AG04450 (cell line): ENCODE data around the gene COQ9. TPM values are rescaled to one million over a fixed set of nuclear protein-coding genes. Genes with fewer than 3 reads are reported as not detected.

Experiments used
- CTCF ChIA-PET: fragments of 300-600, 350-600 bp; formaldehyde crosslinking; extraction: SDS; loops from one replicate; lab custom pipeline; 2022; ENCODE audit warnings: antibody characterized with exemption, inconsistent platforms; lab: Charles Lee
- POLR2A ChIA-PET: fragments of 350-600 bp; formaldehyde crosslinking; extraction: SDS; loops from one replicate; lab custom pipeline; 2021; ENCODE audit warnings: antibody characterized with exemption, inconsistent platforms; lab: Yijun Ruan, JAX
- DNase-seq: peaks from one replicate; pipeline ENCODE4 v3.0.0-alpha.2; 2011; ENCODE audit warnings: low read depth, low spot score
- H3K27ac ChIP-seq: one replicate; pipeline ENCODE4 v1.5.1; 2012; ENCODE audit warnings: low read depth, low read length, control low read depth
- H3K27me3 ChIP-seq: one replicate; pipeline ENCODE4 v1.6.0; 2012; ENCODE audit warnings: low read length; ENCODE audit not compliant: control insufficient read depth, insufficient read depth
- H3K4me3 ChIP-seq: 2 replicates; pipeline ENCODE4 v1.5.1; 2011; ENCODE audit warnings: mild to moderate bottlenecking, low read depth, low read length, control low read depth
- H3K9me3 ChIP-seq: 2 replicates; pipeline ENCODE4 v1.5.1; 2012; ENCODE audit warnings: low read length; ENCODE audit not compliant: control insufficient read depth, insufficient read depth
- polyA plus RNA-seq: library from polyadenylated mRNA; depleted of rRNA; stranded (reverse); fragments of >200 nt; gene quantifications from 2 replicates; pipeline ENCODE4 v1.2.3, GENCODE V29; 2011
- TF ChIP-seq, protein P1 (sequence below): IDR thresholded peaks from 2 replicates; pipeline ENCODE4 v1.5.1; 2011; ENCODE audit warnings: low read depth, low read length, control low read depth, inconsistent platforms

COQ9 gene
- polyA plus RNA-seq, 1 experiment = 59.0 TPM

DNA sequence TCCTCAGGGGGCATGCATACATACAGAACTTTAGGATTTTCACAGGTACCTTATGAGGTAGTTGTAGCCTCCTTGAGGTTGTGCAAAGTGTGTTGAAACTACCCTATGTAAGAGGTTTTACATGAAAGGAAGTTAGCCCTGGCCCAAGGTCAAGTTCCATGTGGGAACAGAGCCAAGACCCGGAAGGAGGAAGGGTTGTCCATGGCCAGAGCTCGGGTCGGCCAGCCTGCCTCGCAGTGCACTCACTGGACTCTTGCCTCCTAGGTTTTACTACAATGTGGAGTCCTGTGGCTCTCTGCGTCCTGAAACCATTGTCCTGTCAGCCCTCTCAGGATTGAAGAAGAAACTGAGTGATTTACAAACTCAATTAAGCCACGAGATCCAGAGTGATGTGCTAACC is 23.4 kb downstream of the COQ9 start:
- Histone ChIP-seq H3K4me3 (no peak overlapping the region), H3K27ac (no peak overlapping the region), H3K27me3 (no peaks in the 10 kb centered on the region), H3K9me3 (no peaks in the 10 kb centered on the region)
- CTCF ChIA-PET = interaction anchor here (3.8 kb wide), 1 partner anchor 9 kb away, joined by 13 read pairs; the partner anchor contains the start of gene POLR2C
- POLR2A ChIA-PET = interaction anchor here (0.8 kb wide), 1 partner anchor 8 kb away, joined by 3 read pairs; the partner anchor contains the start of gene POLR2C
- DNase-seq = no peak
- TF ChIP-seq, protein P1, sequence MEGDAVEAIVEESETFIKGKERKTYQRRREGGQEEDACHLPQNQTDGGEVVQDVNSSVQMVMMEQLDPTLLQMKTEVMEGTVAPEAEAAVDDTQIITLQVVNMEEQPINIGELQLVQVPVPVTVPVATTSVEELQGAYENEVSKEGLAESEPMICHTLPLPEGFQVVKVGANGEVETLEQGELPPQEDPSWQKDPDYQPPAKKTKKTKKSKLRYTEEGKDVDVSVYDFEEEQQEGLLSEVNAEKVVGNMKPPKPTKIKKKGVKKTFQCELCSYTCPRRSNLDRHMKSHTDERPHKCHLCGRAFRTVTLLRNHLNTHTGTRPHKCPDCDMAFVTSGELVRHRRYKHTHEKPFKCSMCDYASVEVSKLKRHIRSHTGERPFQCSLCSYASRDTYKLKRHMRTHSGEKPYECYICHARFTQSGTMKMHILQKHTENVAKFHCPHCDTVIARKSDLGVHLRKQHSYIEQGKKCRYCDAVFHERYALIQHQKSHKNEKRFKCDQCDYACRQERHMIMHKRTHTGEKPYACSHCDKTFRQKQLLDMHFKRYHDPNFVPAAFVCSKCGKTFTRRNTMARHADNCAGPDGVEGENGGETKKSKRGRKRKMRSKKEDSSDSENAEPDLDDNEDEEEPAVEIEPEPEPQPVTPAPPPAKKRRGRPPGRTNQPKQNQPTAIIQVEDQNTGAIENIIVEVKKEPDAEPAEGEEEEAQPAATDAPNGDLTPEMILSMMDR = no peak

DNA sequence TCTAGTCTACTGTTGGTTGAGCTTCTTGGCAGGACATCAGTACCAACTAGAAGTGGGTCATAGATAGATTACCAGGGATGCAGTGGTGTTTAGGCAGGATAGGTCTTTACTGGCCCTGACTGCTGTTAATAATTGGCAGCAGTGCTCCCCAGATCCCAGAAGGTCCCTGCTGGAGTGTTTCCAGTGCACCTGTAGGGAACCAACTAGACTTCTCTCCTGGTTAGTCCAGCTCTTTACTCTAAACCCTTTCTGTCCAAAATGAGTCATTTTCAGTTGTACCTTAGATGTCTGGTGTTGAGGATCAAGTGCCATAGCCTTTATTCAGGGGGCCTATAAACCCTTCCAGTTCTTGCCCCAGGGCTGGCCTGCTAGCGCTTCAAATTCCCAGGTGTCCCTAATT is 23.9 kb downstream of the COQ9 start:
- TF ChIP-seq, protein P1 = no peak
- Histone ChIP-seq H3K27me3 (no peaks in the 10 kb centered on the region), H3K9me3 (no peaks in the 10 kb centered on the region), H3K4me3 (no peak overlapping the region), H3K27ac (no peak overlapping the region)
- no peak for DNase-seq
- ChIA-PET CTCF (interaction anchor here (3.8 kb wide), 1 partner anchor 9 kb away, joined by 13 read pairs; the partner anchor contains the start of gene POLR2C), POLR2A (interaction anchor here (0.8 kb wide), 1 partner anchor 9 kb away, joined by 3 read pairs; the partner anchor contains the start of gene POLR2C)

DNA sequence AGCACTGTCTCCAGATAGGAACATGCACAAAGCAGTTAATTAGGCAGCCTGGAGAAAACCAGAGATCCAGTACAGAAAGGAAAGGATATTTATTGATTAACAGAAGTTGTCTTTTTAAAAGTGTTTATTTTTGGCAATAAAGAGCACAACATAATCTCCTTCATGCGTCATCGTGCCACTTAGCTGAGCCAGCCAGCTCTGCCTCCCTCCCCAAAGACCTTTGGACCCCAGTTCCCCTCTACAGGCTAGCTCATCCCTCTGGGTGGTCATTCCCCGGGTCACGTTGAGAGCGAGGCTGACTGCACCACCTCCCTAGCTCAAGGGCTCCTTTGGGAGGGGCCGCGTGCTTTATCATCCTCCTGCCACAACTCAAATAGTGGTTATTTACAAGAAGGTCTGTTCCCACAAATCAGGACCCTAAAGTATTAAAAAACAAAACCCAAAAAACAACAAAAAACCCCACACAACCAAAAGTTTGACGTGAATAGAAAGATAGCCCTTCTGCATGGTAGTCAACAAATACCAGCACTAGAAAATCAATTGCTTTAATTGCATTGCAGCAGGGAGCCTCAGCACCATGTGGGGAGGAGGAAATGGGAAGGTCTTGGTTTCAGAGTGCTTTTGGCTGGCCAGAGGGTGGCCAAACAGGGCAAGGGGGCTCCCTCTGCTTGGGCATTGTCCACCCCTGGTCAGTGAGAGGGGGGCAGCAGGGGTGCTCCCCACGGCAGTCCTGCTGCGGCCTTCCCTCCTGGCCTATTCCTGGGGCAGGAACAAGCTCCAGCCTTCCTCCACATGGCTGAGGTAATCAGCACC is 24.8 kb downstream of the COQ9 start:
- Histone ChIP-seq H3K27me3 (no peaks in the 10 kb centered on the region), H3K9me3 (no peaks in the 10 kb centered on the region), H3K27ac (no peak overlapping the region), H3K4me3 (no peak overlapping the region)
- TF ChIP-seq, protein P1 = no peak
- CTCF ChIA-PET = interaction anchor here (3.8 kb wide), 1 partner anchor 10 kb away, joined by 13 read pairs; the partner anchor contains the start of gene POLR2C
- POLR2A ChIA-PET = no interaction called here
- DNase-seq = no peak

DNA sequence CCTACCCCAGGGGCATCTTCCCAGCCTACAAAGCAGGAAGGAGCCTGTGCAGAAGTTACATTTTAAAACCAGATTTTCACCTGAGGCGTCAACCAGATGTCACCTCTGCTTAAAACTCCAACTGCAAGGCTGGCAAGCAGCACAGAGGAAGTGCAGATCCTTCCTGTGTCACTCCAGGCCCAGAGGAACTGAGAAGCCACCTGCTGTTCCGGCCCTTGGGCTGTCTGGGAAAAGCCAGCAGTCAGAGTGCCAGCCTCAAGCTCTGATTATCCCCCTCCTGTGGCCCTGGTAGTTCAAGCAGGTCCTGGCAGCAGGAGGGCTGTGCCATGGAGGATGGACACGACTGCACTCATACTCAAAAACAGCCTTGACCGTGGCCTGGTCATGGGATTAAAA is 25.4 kb downstream of the COQ9 start:
- CTCF ChIA-PET = interaction anchor here (3.8 kb wide), 1 partner anchor 11 kb away, joined by 13 read pairs; the partner anchor contains the start of gene POLR2C
- no peak overlapping the region for H3K27ac ChIP-seq
- POLR2A ChIA-PET = no interaction called here
- H3K4me3 ChIP-seq = no peak overlapping the region
- TF ChIP-seq, protein P1 = no peak
- no peaks in the 10 kb centered on the region for H3K9me3 ChIP-seq
- H3K27me3 ChIP-seq = no peaks in the 10 kb centered on the region
- DNase-seq = no peak

DNA sequence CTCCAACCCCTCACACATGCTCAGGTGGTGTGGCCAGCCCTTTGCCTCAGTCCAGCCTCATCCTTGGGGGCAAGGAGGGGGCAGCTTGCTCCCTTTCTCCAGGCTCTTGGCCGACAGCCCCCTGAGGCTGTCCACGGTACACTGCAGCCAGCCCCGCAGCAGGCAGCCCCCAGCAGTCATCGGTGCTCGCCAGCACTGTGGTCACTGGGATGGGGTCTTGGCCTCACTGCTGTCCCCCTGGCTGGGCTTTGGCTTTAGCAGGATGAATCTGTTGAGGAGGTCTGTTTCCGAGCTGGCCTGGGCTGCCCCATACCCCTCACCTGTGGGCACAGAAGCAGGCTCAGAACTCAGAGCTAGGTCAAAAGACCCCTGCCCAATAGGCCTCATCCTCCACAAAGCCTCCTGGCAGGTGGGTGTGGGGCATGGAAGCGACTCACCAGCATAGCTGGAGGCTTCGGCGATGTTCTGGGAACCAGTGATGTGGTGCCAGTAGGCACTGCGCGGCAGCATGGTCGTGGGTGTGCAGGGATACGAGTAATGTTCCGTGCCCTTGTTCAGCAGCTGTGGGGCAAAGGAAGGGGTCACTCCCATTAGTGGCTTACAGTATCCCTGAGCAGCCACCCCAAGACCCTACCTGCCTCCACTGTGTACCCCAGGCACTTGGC is 26.0 kb downstream of the COQ9 start:
- ChIA-PET POLR2A (no interaction called here), CTCF (interaction anchor here (3.8 kb wide), 1 partner anchor 11 kb away, joined by 13 read pairs; the partner anchor contains the start of gene POLR2C)
- no peak overlapping the region for H3K27ac ChIP-seq
- DNase-seq = no peak
- no peaks in the 10 kb centered on the region for H3K9me3 ChIP-seq
- H3K27me3 ChIP-seq = no peaks in the 10 kb centered on the region
- H3K4me3 ChIP-seq = no peak overlapping the region
- TF ChIP-seq, protein P1 = no peak
